ENCODE results near the gene LARGE1.

LARGE1 gene

GRCh38 chr22:33625959-33626358, 294.3 kb downstream of the LARGE1 start:
- DNase-seq (ENCODE audit: extremely low read depth in 1 of 2, low read depth in 1 of 2): no peak

- no peak for DNase-seq (ENCODE audit: extremely low read depth in 1 of 2, low read depth in 1 of 2)
Measured at GRCh38 chr22:33620085-33620484, 300.2 kb downstream of the LARGE1 start.

DNA sequence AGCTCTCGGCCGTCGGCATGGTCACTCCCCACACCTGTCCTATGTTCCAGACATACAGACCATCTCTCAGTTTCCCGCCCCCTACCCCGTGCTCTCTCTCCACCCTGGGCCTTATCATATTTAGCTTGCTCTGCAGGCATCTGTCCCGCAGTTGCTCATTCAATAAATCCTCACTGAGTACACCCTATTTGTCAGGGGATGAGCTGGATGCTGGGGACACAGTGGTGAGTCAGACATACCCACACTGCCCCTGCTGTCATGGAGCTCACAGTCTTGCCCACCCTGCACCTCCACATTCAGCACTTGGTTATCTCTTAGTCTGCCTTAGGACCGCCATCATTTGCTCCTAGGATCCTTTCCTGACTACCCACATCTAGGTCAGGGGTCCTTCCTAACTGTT, 313.8 kb downstream of the LARGE1 start:
- DNase-seq (ENCODE audit: extremely low read depth in 1 of 2, low read depth in 1 of 2): no peak

DNA sequence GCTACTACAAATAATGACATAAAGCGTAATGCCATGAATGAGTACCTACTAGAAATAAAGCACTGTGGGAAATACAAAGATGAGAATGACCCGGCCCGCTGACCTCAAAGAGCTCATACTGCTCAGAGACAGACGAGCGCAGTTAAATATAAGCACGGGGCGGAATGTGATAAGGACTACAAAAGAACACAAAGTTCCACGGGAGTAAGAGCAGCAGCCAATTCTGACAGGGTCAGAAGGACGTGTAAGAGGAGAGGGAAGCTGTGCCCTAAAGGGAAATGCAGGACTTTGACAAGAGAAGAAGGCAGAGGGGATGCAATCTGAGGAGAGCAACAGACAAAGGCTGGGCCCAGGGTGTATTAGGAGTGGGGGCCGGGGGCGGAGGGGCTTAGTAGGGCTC, 314.6 kb downstream of the LARGE1 start:
- no peak for DNase-seq (ENCODE audit: extremely low read depth in 1 of 2, low read depth in 1 of 2)

GRCh38 chr22:33605221-33605620, 315.1 kb downstream of the LARGE1 start:
- DNase-seq (ENCODE audit: extremely low read depth in 1 of 2, low read depth in 1 of 2): no peak

GRCh38 chr22:33601062-33601461, 319.2 kb downstream of the LARGE1 start:
- no peak for DNase-seq (ENCODE audit: extremely low read depth in 1 of 2, low read depth in 1 of 2)

DNA sequence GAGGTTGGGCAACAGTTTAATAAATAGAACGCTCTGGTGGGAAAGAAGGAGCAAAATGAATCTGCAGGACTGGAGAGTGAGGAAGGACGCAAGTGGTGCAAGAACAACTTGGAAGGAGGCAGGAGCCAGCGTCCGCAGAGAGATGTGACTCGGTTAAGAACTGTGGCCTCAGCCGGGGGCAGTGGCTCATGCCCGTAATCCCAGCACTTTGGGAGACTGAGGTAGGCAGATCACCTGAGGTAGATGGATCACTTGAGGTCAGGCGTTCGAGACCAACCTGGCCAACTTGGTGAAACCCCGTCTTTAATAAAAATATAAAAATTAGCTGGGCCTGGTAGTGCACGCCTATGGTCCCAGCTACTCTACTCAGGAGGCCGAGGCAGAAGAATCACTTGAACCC, 319.7 kb downstream of the LARGE1 start:
- no peak for DNase-seq (ENCODE audit: extremely low read depth in 1 of 2, low read depth in 1 of 2)

GRCh38 chr22:33600113-33600512, 320.2 kb downstream of the LARGE1 start:
- DNase-seq (ENCODE audit: extremely low read depth in 1 of 2, low read depth in 1 of 2): no peak

DNA sequence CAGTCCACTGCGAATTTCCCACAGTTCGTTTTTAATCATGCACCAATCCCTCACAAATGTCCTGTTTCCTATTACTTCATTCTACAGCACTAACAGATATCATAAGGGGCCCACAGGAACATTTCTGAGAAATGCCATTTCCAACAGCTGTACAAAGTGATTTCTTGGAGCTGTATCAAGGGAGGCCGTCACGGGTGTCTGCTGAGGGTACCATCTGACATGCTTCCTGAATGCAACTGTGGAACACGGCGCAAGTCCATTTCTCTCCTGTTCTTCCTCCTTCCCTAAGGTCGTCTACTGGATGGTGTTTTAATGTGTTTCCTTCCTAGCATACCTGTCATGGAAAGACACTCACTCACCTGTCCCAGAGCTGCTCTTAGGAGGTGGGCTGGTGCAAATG, 320.7 kb downstream of the LARGE1 start:
- no peak for DNase-seq (ENCODE audit: extremely low read depth in 1 of 2, low read depth in 1 of 2)

DNA sequence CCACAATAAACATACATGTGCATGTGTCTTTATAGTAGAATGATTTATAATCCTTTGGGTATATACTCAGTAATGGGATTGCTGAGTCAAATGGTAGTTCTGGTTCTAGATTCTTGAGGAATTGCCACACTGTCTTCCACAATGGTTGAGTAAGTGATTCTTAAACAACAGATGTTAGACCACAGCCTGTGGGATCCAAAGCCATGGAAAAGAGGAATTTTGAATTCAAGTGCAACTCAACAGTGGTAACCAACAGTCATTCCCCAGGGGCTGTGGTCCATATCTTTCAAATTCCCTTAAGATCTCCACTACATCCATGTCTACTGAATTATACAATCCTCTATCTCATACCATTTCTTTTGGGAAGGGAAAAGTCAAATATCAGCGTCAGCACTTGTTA, 321.5 kb downstream of the LARGE1 start:
- DNase-seq (ENCODE audit: extremely low read depth in 1 of 2, low read depth in 1 of 2): no peak

DNA sequence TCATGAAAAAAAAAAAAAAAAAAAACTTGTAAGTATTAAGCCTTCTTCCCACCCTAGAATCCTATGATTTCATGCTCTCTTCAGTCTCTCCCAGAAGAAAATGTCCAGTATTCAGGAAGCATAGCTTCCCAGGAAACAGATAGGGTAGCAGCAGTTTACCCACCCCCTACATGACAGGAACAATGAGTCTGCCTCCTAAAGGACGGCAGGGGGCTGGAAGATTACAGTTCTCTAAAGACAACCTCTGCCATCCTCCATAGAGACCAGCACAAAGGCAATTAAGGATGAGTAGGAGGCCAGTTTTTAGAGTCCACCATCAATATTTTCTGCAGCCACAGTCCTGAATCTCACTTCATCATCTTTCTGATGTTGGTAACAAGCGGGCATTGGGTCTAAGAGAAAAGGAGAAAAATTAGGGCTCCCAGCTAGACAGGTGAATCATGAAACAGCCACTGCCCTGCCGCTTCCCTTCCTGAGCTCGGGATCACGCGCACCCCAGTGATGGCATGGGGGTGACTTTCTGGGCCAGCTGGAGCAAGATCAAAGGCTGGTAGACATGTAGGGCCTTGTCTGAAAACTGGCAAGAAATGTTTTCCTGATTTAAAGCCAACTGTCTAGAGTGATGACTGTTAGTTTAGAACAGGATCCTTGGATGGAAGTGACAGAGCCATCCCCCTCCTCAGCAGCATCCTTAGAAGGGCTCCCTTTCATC, 322.8 kb downstream of the LARGE1 start:
- DNase-seq (ENCODE audit: extremely low read depth in 1 of 2, low read depth in 1 of 2): no peak

DNA sequence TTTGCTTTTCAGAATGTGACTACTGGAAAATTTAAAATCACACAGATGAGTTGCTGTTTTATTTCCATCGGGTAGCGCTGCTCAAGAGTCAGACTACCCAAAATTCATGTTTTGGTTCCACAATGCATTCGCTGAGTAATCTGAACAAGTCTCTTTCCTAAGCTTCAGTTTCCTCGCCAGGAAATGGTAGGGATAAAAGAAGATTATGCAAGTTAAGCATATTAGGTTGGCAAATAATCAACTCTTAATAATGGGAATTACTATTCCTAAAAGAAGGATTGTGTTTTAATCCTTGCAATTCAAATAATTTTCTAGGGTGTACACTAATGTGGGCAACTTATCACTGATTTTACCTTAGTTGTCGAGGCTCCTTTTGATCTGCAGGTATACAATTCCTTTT, 326.5 kb downstream of the LARGE1 start:
- no peak for DNase-seq (ENCODE audit: extremely low read depth in 1 of 2, low read depth in 1 of 2)

DNA sequence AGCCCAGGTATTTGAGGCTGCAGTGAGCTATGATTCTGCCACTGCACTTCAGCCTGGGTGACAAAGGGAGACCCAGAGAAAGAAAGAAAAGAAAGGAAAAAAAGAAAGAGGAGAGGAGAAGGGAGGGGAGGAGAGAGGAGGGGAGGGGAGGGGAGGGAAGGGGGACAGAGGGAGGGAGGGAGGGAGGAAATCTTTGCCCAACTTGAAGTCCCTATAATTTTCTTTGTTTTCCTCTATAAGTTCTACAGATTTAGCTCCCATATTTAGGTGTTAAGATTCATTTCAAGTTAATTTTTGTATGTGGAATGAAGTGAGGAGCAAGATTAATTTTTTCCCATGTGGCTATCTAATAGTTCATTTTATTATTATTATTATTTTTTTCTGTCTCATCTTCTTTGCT, 328.3 kb downstream of the LARGE1 start:
- DNase-seq (ENCODE audit: extremely low read depth in 1 of 2, low read depth in 1 of 2): no peak

GRCh38 chr22:33589297-33589696, 331.0 kb downstream of the LARGE1 start:
- DNase-seq (ENCODE audit: extremely low read depth in 1 of 2, low read depth in 1 of 2): no peak

DNA sequence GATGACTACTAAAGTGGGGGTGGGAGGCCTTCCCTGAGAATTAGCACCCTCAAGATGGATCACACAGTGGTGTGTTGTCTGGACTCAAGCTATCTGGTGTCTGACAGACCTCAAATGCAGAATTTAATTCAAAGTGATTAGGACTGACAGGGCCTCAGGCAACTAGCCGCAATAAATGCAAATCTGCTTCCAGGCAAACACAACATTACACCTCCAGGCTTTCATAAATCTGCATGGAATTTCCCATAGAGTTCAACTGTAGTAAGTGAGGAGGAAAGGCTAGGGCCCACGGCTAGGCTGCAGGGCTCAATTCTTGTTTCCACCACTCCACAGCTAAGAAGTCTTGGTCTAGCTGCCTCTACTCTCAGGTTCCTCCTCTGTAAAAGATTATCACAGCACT, 331.4 kb downstream of the LARGE1 start:
- no peak for DNase-seq (ENCODE audit: extremely low read depth in 1 of 2, low read depth in 1 of 2)

GRCh38 chr22:33584152-33584551, 336.1 kb downstream of the LARGE1 start:
- no peak for DNase-seq (ENCODE audit: extremely low read depth in 1 of 2, low read depth in 1 of 2)

DNA sequence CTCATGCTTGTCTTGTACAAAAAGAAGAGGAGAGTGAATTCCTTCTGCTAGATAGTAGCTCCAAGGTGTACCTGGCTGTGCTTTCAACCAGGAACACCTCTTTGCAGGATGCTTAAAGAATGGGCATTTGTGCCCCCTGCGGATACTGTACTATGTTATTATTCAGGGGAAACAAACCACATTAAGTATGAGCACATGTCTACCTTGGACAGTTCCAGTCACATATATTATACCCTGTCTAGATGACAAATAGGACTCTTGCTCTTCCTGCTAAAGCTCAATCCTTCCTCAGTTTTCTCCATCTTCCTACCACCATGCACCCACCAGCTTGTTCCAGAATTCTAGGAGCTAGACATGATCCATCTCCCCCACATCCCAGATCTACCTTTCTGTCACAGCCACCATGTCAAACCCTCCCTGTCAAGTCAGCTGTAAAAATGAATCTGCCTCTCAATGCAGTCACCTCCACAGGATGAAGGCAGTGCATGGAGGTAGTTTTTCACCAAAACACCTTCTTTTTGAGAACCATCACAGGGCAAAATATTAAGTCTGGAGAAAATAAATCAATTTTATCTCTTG, 337.4 kb downstream of the LARGE1 start:
- no peak for DNase-seq (ENCODE audit: extremely low read depth in 1 of 2, low read depth in 1 of 2)

GRCh38 chr22:33580310-33580709, 340.0 kb downstream of the LARGE1 start:
- no peak for DNase-seq (ENCODE audit: extremely low read depth in 1 of 2, low read depth in 1 of 2)

DNA sequence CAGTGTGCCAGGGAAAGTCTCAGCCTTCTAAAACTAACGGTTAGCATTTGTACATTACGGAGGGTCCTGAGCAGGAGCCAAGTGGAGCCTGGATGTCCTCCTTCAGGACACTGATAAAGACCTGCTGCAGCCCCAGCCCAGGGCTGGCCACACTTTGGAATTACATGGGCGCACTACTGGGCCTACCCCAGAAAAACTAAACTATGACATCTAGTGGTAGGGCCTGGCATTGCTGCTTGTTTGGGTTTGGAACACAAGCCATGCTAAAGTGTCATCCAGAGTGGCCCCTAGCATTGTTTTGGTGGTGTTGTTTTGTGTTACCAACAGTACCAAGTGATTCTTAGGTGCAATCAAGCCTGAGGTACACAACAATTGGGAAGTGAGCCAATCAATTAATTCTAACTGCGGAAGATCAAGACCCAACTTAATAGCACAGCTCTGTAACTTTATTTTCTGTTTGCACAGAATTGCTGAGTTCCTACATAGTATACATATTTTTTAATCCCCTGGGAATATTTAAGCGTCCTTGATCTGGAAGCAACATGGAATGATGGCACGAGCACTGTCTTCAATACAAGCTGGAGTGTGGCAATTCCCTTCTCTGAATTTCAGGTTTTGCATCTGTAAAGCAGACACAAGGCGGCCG, 340.7 kb downstream of the LARGE1 start:
- DNase-seq (ENCODE audit: extremely low read depth in 1 of 2, low read depth in 1 of 2): peak in 1 of 2 donors; percentile 2

GRCh38 chr22:33578752-33579151, 341.5 kb downstream of the LARGE1 start:
- DNase-seq (ENCODE audit: extremely low read depth in 1 of 2, low read depth in 1 of 2): no peak

DNA sequence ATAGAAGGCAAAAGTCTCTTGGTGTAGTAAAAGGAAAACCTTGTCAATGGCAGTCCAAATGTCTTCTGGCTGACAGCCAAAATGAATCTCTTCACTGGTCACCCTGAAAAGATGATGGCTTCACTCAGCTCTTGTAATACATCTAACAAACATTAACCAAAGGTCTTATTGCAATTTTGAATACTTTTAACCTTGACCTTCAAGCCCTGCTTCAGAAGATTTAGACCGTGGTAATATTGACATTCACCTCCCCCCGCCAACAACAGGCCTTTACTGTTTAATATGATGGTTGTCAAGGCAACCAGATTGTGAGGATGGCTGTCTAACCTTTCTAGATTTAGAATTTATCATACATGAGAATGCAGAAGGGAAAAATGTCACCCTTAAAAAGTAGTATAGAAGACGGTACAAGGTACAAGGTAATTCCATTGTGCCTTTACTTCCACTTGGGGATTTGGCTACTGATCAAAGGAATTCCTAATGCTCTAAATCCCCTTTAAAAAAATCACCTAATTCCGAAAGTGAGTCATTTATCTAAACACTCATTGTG, 342.3 kb downstream of the LARGE1 start:
- DNase-seq (ENCODE audit: extremely low read depth in 1 of 2, low read depth in 1 of 2): no peak

GRCh38 chr22:33576205-33576604, 344.1 kb downstream of the LARGE1 start:
- no peak for DNase-seq (ENCODE audit: extremely low read depth in 1 of 2, low read depth in 1 of 2)
